ENCODE data around the gene URM1.

URM1 gene

GRCh38 chr9:128435611-128436010 lies 64.4 kb downstream of the URM1 start:
- no peak for DNase-seq

GRCh38 chr9:128438343-128439109 lies 67.4 kb downstream of the URM1 start:
- no peak for DNase-seq

- DNase-seq: no peak
Measured at GRCh38 chr9:128439273-128439672, 68.1 kb downstream of the URM1 start.

Measured in NCI-H1417 treated with DMSO at 0.1 percent for 48 hours (cell line).